ENCODE data around the gene PAX2. TPM values are rescaled to one million over a fixed set of nuclear protein-coding genes. Genes with fewer than 3 reads are reported as not detected.

PAX2 gene
- total and polyA plus RNA-seq, 2 of the 8 experiments (the other 6 are each of a cell fraction or from before 2014, with no cell fraction given) = 0.02 TPM; not detected in 1

- Histone ChIP-seq H3K9me3 (ENCODE audit: insufficient read depth in 2 of 2, low read depth in 1 of 2, low read length in 1 of 2) (no peaks in the 10 kb centered on the region), H2BK12ac (ENCODE audit: low read depth, low read length) (no peak overlapping the region), H3K79me2 (ENCODE audit: control insufficient read depth in 1 of 2, insufficient read depth in 2 of 2, low read length in 2 of 2) (no peaks in the 10 kb centered on the region), H2AK5ac (ENCODE audit: low read depth, low read length) (no peak overlapping the region), H3K4me3 (ENCODE audit: extremely low read depth in 1 of 4, insufficient read depth in 2 of 4, low read depth in 3 of 4, low read length in 4 of 4) (no peak overlapping the region), H2BK20ac (ENCODE audit: low read length) (no peak overlapping the region), H2AFZ (ENCODE audit: low read length) (no peak overlapping the region), H3K23ac (ENCODE audit: insufficient read length) (no peak overlapping the region), H2BK15ac (ENCODE audit: low read length) (no peak overlapping the region), H4K91ac (replicated peaks; ENCODE audit: insufficient read length, low read length) (no peak overlapping the region), H3K14ac (ENCODE audit: insufficient read length) (no peak overlapping the region), H4K8ac (ENCODE audit: extremely low read depth, insufficient read depth, low read length) (no peak overlapping the region), H3K23me2 (ENCODE audit: low read depth, low read length) (no peaks in the 10 kb centered on the region), H2BK5ac (ENCODE audit: low read depth, low read length) (no peak overlapping the region), H3K79me1 (ENCODE audit: low read depth, low read length) (no peaks in the 10 kb centered on the region), H3K4me1 (replicated peaks in 1 of 4; ENCODE audit: control insufficient read depth in 3 of 4, insufficient read depth in 4 of 4, low read length in 3 of 4) (peaks cover 3 to 10% (median 8%) of the 10 kb centered on the region in 4 experiments; a peak in 5 of 7 replicates), H4K5ac (ENCODE audit: insufficient read length, low read depth, low read length) (no peak overlapping the region), H2BK120ac (replicated peaks; ENCODE audit: low read depth, low read length) (no peak overlapping the region), H3K4me2 (ENCODE audit: insufficient read depth in 1 of 2, low read depth in 2 of 2, low read length in 2 of 2) (no peak overlapping the region), H3K27me3 (replicated peaks in 1 of 4; ENCODE audit: control insufficient read depth in 3 of 4, extremely low read depth in 1 of 4, insufficient read depth in 3 of 4, low read length in 3 of 4) (peaks cover 0 to 8% (median 0%) of the 10 kb centered on the region in 4 experiments; a peak in 2 of 7 replicates), H4K20me1 (replicated peaks in 1 of 2; ENCODE audit: control insufficient read depth in 1 of 2, insufficient read depth in 2 of 2, low read length in 2 of 2) (no peaks in the 10 kb centered on the region), H3K9ac (replicated peaks in 1 of 4; ENCODE audit: extremely low read depth in 1 of 4, low read depth in 3 of 4, low read length in 3 of 4) (no peak overlapping the region), H3K18ac (ENCODE audit: extremely low read depth, low read length) (no peak overlapping the region), H3K36me3 (ENCODE audit: control insufficient read depth in 2 of 4, insufficient read depth in 4 of 4, low read length in 3 of 4) (no peaks in the 10 kb centered on the region), H3K4ac (replicated peaks; ENCODE audit: insufficient read length, low read depth, low read length) (no peak overlapping the region), H3K56ac (replicated peaks; ENCODE audit: insufficient read length, low read depth, low read length) (no peak overlapping the region), H3K27ac (ENCODE audit: low read depth, low read length) (no peak overlapping the region)
- ChIA-PET CTCF (ENCODE audit: partially characterized antibody) (interaction anchor here (1.0 to 2.4 kb wide), 5 partner anchors 8 to 219 kb away, joined by 3 to 8 read pairs (median 4); no protein-coding TSS in a partner anchor), POLR2A (ENCODE audit: partially characterized antibody) (no interaction called here)
- FAIRE-seq = no peak
- WGBS, 2 experiments (ENCODE audit: extremely low coverage in 1 of 2, insufficient coverage in 1 of 2, insufficient read length in 1 of 2, insufficient replicate concordance in 2 of 2, low coverage in 1 of 2, low lambda C conversion rate in 2 of 2, missing lambda C conversion rate in 1 of 2) = 90% methylated on average over 2 of the region's 2 CpGs; no CpG with 5 or more reads in 1 of the 2 experiments
- no peak for DNase-seq (ENCODE audit: low read depth in 1 of 2, low spot score in 2 of 2)
- no peak for TF ChIP-seq TBP (IDR thresholded peaks at IDR 0.05; ENCODE audit: low read depth, low read length)
- no peak for TF ChIP-seq ASH2L (IDR thresholded peaks at IDR 0.05; ENCODE audit: low read length)
- no peak for TF ChIP-seq KDM1A (IDR thresholded peaks at IDR 0.05; ENCODE audit: borderline replicate concordance, low read length)
- no peak for TF ChIP-seq ZNF274 (IDR thresholded peaks at IDR 0.05; ENCODE audit: borderline replicate concordance, extremely low read depth, low read length)
- no peak for TF ChIP-seq FOSL1 (IDR thresholded peaks at IDR 0.05; ENCODE audit: insufficient read depth, low read depth, low read length)
- no peak for TF ChIP-seq SIRT6 (IDR thresholded peaks at IDR 0.05; ENCODE audit: low read length)
- TF ChIP-seq, protein P1, sequence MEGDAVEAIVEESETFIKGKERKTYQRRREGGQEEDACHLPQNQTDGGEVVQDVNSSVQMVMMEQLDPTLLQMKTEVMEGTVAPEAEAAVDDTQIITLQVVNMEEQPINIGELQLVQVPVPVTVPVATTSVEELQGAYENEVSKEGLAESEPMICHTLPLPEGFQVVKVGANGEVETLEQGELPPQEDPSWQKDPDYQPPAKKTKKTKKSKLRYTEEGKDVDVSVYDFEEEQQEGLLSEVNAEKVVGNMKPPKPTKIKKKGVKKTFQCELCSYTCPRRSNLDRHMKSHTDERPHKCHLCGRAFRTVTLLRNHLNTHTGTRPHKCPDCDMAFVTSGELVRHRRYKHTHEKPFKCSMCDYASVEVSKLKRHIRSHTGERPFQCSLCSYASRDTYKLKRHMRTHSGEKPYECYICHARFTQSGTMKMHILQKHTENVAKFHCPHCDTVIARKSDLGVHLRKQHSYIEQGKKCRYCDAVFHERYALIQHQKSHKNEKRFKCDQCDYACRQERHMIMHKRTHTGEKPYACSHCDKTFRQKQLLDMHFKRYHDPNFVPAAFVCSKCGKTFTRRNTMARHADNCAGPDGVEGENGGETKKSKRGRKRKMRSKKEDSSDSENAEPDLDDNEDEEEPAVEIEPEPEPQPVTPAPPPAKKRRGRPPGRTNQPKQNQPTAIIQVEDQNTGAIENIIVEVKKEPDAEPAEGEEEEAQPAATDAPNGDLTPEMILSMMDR (IDR thresholded peaks at IDR 0.05; ENCODE audit: control extremely low read depth in 1 of 3, insufficient read depth in 1 of 3, low read depth in 1 of 3, low read length in 3 of 3) = no peak
- no peak for TF ChIP-seq SAP30 (IDR thresholded peaks at IDR 0.05; ENCODE audit: insufficient read depth, insufficient replicate concordance, low read length)
- no peak for TF ChIP-seq CEBPB (IDR thresholded peaks at IDR 0.05; ENCODE audit: low read depth, low read length)
- TF ChIP-seq CHD2 (IDR thresholded peaks at IDR 0.05; ENCODE audit: low read length) = no peak
- TF ChIP-seq, protein P2, sequence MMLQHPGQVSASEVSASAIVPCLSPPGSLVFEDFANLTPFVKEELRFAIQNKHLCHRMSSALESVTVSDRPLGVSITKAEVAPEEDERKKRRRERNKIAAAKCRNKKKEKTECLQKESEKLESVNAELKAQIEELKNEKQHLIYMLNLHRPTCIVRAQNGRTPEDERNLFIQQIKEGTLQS (IDR thresholded peaks at IDR 0.05; ENCODE audit: insufficient read depth, low read depth, low read length) = no peak
- no peak for TF ChIP-seq NRF1 (IDR thresholded peaks at IDR 0.05; ENCODE audit: low read depth, low read length)
Measured at GRCh38 chr10:100780324-100780723, 34.9 kb downstream of the PAX2 start.

Measured in H1 (cell line).